Mammary epithelial cell (primary cell): Measurements from ENCODE around the gene F11R.
"Not testable (repeated sequence)": the region's sequence is repeated elsewhere in the genome, so short reads cannot be mapped to it uniquely, and the experiment has no call there.

ENCODE experiments used
- CTCF ChIP-seq, 2 donors: IDR thresholded peaks in 1 of 2; conservative IDR thresholded peaks in 1 of 2; 2 replicates each; pipeline ENCODE4 v1.5.1; 2011 to 2012; ENCODE audit warnings: inconsistent platforms in 2 of 2, low read length in 2 of 2, mild to moderate bottlenecking in 2 of 2, control low read depth in 1 of 2, low read depth in 1 of 2; ENCODE audit not compliant: insufficient read depth in 1 of 2; ENCODE audit errors: extremely low read depth in 1 of 2
- EZH2 ChIP-seq: IDR thresholded peaks from 2 replicates; pipeline ENCODE4 v1.6.1; 2012; ENCODE audit warnings: low read length, inconsistent platforms, borderline replicate concordance

- TF ChIP-seq CTCF (conservative IDR thresholded peaks at IDR 0.05 in 1 of 2, IDR thresholded peaks at IDR 0.05 in 1 of 2; ENCODE audit: extremely low read depth in 1 of 2, insufficient read depth in 1 of 2, low read depth in 1 of 2, low read length in 2 of 2); EZH2: not testable (repeated sequence)
These were observed 75.1 kb downstream of the F11R start for GRCh38 chr1:160945881-160946280.
